GM18868 (cell line): ENCODE data around the gene KMT2A.
"Not testable (repeated sequence)": the region's sequence is repeated elsewhere in the genome, so short reads cannot be mapped to it uniquely, and the experiment has no call there.

Experiments
- ATAC-seq: cut with Tn5 transposase; IDR thresholded peaks from one replicate; pipeline ENCODE4 v1.9.1; 2021; ENCODE audit warnings: mild to moderate bottlenecking, moderate library complexity; ENCODE audit not compliant: unreplicated experiment

The KMT2A gene

DNA sequence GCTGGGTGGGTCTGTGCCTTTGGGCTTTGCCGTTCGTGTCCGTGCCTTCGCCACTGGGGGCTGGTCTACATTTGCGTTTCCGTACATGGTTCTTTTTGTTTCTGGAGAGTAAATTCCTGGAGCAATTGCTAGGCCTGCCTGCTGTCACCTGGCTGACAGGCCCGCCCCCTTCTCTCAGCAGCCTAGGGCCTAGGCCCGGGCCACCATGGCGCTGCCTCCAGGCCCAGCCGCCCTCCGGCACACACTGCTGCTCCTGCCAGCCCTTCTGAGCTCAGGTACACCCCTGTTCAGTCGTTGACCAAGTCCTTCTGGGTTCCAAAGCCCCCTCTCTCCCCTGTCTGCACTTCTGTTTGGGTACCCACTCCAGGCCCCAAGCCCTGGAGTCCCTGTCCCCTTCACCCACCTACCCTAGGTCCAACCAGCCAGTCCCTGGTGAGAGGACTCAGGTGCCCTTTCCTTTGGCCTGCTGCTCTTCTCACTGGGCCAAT lies 95.3 kb downstream of the KMT2A start:
- ATAC-seq, result peak; percentile 16

DNA sequence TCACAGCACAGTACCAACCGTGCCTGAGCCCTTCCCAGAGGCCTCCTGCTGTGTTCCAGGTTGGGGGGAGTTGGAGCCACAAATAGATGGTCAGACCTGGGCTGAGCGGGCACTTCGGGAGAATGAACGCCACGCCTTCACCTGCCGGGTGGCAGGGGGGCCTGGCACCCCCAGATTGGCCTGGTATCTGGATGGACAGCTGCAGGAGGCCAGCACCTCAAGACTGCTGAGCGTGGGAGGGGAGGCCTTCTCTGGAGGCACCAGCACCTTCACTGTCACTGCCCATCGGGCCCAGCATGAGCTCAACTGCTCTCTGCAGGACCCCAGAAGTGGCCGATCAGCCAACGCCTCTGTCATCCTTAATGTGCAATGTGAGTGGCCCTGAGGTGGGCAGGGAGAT lies 95.8 kb downstream of the KMT2A start:
- no peak for ATAC-seq

DNA sequence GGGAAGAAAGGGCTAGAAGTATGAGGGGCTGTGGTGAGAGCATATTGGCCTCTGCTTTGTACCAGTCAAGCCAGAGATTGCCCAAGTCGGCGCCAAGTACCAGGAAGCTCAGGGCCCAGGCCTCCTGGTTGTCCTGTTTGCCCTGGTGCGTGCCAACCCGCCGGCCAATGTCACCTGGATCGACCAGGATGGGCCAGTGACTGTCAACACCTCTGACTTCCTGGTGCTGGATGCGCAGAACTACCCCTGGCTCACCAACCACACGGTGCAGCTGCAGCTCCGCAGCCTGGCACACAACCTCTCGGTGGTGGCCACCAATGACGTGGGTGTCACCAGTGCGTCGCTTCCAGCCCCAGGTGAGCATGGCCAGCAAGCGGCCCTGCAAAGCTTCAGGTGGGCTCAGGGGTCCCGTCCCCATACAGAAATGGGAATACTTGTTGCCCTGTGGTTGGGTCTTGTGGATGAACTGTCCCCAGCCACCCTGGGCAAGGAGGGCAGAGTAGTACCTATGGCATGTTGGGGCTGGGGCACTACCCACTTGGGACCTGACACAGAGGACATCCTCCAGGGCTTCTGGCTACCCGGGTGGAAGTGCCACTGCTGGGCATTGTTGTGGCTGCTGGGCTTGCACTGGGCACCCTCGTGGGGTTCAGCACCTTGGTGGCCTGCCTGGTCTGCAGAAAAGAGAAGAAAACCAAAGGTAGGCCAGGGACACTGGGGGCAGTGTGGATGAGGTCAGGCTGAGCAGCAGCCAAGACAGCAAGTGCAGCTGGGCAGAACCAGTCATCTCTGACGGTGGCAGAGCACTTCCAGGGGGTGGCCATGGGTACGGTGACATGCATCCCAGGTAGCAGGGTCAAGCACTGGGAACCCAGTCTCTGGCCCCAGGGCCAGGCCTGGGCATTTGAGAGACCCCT lies 96.8 kb downstream of the KMT2A start:
- ATAC-seq, result no peak

DNA sequence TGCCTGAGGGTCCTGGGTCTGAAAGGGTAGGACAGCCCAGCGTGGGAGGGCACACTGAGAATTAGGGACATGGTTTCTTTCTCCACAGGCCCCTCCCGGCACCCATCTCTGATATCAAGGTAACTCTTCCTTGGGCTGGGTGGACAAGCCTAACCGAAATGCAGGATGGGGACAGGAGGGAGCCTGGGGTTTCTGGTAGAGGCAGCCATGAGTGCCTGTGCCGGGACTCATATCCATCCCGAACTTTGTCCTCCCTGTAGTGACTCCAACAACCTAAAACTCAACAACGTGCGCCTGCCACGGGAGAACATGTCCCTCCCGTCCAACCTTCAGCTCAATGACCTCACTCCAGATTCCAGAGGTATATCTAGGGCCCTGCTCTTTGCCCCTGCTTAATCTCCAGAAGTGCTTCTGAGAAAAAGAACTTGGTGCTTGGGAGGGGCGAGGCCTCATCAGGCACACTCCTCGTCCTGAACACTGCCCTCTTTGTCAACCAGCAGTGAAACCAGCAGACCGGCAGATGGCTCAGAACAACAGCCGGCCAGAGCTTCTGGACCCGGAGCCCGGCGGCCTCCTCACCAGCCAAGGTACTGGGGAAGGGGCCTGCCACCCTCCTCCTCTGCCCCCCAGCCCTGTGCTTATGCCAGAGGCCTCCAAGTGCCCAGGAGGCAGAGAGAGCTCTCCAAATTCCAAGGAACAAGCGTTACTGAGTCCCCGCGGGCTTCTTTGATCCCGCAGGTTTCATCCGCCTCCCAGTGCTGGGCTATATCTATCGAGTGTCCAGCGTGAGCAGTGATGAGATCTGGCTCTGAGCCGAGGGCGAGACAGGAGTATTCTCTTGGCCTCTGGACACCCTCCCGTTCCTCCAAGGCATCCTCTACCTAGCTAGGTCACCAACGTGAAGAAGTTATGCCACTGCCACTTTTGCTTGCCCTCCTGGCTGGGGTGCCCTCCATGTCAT lies 97.8 kb downstream of the KMT2A start:
- no peak for ATAC-seq

DNA sequence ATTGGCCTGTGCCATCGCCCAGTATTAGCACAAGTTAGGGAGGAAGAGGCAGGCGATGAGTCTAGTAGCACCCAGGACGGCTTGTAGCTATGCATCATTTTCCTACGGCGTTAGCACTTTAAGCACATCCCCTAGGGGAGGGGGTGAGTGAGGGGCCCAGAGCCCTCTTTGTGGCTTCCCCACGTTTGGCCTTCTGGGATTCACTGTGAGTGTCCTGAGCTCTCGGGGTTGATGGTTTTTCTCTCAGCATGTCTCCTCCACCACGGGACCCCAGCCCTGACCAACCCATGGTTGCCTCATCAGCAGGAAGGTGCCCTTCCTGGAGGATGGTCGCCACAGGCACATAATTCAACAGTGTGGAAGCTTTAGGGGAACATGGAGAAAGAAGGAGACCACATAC lies 99.0 kb downstream of the KMT2A start:
- ATAC-seq, result no peak

DNA sequence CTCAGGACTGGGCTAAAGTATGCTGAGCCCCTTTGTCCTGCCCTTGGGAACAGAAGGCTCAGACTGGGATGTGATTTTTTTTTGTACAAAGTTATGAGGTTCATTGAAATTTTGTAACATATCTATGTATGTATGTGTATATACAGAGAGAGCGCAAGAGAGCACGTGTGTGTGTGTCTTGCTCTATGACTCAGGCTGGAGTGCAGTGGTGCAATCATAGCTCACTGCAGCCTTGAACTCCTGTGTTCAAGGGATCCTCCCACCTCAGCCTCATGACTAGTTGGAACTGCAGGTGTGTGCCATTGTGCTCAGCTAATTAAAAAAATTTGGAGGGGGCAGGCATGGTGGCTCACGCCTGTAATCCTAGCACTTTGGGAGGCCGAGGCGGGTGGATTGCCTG lies 100.4 kb downstream of the KMT2A start:
- ATAC-seq, result no peak

DNA sequence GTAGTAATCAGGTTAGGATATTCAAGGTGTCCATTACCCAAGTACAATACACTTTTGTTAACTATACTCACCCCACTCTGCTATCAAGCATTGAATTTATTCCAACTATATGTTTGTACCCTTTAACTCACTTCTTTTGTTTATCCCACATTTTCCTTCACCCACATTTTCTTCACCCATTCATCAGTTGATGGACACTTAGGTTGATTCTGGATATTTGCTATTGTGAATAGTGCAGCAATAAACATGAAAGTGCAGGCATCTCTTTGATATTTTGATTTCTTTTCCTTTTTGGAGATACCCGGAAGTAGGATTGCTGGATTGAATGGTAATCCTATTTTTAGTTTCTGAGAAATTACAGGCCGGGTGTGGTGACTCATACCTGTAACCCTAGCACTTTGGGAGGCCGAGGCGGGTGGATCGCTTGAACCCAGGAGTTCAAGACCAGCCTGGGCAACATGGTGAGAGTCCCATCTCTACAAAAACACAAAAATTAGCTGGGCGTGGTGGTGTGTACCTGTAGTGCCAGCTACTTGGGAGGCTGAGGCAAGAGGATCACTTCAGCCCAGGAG lies 101.2 kb downstream of the KMT2A start:
- ATAC-seq, result no peak

DNA sequence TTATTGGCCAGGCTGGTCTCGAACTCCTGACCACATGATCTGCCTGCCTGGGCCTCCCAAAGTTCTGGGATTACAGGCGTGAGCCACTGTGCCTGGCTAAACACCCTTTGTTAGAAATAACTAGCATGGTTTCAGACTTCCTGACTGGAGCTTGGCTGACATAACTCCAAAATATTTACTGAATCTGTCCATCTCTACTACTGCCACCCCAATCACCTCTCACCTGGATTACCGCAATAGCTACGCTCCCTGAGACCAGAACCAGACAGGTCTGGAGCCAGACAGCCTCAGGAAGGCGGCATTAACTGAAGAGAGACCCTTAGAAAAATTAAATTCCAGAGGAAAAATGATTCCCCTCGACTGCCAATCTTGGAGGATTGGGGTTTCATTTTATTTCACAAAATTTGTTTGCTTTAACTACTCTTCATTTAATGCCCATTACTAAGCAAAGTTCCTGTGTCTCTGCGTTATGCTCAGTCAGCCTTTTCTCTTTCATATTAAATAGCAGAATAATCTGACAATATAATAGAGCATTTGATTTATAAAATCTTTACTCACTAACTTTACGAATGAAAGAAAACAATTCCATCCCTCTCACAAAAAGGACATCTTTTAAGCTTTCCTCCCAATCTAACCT lies 107.8 kb downstream of the KMT2A start:
- ATAC-seq, result no peak

DNA sequence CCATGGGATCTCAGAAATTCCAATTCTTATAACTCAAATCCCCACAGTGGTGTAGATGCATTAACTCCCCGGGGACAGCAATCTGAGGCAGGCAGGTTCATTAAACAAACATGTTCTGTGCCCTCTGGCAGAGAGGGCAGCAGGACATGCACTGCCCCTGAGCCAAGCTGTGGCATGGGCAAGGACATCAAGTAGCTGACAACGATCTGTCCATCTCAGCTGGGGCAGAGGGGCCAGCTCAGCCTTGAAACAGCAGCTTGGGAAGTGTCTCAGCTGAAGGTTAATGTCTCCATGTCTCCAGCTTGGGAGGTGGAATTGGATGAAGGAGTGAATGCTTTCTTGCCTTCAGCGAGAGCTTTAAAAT lies 108.3 kb downstream of the KMT2A start:
- no peak for ATAC-seq

DNA sequence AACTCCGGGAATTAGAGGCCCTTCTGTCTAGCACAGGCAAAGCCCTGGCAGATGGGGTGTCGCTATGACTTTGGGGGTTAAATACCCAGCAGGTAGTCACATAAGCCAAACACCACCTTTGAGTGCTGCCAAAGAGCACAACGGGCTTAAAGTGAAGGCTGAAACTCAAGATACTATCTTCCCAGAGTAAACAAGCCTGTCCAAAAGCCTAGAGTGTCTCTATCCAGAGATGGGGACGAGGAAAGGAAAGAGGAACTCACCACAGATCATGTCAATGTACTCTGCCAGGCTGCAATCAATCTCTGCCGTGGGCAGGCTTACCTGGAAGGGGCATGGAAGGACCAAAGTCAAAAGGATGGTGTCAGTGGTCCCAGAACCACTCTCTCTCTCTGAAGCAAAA lies 109.2 kb downstream of the KMT2A start:
- no peak for ATAC-seq

DNA sequence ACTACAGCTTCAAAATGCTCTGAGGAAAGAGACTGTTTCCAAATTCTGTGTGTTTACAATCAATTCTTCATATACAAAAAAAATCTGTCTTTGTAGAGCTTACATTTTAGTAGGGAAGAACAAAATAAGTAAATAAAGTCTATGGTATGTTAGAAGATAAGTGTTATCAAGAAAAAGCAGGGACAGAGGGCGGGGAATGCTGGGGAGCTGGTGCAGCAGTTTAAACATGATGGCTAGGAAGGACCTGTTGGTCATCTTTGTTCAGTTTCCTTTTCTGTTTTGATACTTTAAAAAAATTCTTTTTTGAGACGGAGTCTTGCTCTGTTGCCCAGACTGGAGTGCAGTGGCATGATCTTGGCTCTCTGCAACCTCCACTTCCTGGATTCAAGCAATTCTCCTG lies 110.8 kb downstream of the KMT2A start:
- no peak for ATAC-seq

DNA sequence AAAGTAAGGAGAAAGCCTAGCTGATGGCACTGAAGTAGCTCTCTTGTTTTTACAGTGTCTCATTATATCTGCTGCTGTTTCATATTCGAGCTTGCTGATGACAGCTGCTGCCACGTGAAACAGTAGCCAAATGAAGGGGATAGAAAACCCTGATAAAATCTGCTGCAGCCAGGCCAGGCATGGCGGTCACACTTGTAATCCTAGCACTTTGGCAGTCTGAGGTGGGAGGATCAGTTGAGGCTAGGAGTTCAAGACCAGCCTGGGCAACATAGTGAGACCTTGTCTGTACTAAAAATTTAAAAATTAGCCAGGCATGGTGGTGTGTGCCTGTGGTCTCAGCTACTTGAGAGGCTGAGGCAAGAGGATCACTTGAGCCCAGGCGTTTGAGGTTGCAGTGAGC lies 116.0 kb downstream of the KMT2A start:
- ATAC-seq, result no peak

DNA sequence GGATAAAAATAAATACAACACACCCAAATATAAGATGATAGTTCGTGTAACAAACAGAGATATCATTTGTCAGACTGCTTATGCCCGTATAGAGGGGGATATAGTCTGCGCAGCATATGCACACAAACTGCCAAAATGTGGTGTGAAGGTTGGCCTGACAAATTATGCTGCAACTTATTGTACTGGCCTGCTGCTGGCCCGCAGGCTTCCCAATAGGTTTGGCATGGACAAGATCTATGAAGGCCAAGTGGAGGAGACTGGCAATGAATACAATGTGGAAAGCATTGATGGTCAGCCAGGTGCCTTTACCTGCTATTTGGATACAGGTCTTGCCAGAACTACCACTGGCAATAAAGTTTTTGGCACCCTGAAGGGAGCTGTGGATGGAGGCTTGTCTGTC lies 124.5 kb downstream of the KMT2A start:
- ATAC-seq, result no peak

DNA sequence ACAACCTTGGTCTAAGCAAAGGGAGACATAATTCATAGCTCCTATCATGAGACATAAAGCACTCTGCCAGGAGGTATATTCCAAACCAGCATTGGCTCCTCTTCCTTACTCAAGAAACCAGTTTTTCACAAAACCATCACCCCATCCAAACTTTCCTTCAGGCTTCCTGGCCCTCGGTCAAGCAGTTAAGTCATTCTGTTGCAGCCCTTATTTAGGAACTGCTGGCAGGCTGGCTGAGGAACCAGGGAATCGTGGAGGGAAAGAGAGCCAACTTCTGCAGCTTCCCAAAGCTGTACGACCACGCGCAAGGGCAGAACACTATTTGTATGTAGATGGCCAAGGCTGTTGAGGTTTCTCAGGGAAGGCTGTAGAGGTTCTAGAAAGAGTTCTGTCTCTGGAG lies 128.8 kb downstream of the KMT2A start:
- ATAC-seq, result no peak

DNA sequence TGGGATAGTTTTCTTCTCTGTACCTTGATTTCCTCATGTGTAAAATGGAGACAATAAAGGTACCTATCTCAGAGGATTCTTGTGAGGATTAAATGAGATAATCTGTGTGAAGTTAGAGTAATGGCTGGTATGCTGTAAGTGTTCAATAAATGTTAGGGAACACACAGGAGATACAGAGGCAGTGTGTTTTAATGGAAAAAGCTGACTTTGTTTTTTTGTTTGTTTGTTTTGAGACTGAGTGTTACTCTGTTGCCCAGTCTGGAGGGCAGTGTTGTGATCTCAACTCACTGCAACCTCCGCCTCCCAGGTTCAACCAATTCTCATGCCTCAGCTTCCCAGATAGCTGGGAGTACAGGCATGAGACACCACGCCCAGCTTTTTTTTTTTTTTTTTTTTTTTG lies 133.4 kb downstream of the KMT2A start:
- no peak for ATAC-seq

DNA sequence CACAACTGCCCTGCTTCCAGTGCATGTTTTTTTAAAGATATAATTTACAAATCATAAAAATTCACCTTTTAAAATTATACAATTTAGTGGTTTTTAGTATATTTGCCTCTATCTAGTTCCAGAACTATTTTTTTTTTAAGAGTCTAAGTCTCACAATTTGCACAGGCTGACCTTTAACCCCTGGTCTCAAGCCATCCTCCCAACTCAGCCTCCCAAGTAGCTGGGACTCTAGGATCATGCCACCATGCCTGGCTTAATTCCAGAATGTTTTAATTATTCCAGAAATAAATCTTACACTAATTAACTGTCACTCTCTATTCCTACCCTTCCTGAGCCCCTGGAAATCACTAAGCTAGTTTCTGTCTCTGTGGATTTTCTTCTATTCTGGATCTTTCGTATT lies 134.5 kb downstream of the KMT2A start:
- no peak for ATAC-seq

DNA sequence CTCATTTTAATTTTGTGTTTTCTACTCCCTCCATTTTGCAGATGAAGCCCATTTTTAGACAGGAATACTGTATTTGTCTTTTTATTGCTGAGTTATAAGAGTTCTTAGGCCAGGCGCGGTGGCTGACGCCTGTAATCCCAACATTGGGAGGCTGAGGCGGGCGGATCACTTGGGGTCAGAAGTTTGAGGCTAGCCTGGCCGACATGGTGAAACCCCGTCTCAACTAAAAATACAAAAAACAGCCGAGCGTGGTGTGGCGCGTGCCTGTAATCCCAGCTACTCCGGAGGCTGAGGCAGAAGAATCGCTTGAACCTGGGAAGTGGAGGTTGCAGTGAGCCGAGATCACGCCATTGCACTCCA lies 135.4 kb downstream of the KMT2A start:
- ATAC-seq, result not testable (repeated sequence)

DNA sequence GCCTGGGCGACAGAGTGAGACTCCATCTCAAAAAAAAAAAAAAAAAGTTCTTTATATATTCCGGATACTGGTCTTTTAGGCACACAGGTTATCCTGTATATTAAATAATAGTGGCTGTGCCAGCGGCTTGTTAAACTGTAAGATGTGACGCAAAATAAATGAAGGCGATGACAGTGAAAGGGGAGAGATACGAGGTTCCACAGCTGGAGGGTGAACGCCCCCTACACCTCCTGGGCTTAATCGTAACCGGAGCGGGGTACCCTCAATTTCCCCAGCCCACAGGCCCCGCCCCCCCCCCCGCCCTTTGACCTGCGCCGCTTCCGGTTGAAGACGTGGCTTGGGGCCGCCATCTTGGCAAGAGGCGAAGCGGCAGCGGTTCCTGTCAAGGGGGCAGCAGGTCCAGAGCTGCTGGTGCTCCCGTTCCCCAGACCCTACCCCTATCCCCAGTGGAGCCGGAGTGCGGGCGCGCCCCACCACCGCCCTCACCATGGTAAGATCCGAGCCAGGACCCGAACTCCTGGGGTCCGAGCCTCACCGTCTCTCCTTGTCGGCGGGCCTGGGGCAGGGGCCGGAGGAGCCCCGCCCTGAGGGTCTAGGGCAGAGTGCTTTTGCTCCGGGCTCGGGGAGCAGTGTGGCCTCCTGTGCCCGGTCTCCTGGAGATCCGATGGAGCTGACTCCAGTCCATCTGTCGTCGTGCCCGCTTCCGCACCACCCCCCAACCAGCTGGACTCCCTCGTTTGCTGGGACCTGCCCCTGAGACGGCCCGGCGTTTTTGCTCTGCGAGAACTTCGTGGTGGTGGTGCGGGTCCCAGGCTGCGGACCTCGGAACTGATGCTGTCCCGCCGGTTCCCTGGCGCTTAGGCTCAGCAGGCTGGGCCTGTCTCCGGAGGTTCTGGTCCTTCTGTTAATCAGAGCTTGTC lies 136.0 kb downstream of the KMT2A start, which contains the start of gene ARCN1:
Gene ARCN1 (plus strand): TSS at position 349 of the 920 bp plus-strand sequence. CDS start 139 bp downstream, at position 488.
- peak; percentile 74 for ATAC-seq

DNA sequence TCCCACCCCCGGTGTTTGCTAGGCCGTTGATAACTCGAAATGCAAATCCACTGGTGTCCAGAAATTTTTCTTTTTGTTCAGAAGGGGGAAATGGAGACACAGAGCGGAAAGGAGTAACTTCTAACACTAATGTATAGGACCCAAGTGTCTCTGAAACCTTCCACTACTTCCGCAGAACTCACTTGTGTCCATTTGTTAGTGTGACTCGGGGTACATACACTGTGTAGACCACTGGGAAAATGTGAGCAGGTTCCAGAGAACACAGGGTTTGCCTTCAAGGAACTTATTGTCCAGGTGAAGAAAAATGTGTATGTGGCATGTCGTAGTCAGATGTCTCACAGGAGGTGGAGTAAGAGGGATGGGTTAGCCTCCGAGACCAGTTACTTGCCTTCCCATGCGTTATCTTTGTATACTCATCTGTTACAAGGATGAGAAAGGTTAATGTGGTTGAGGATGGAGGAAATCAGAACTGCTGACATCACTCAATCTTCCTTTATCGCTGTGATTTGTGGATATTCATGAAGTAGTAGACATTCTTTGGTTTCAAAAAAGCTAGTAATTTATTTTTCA lies 136.8 kb downstream of the KMT2A start:
- peak; percentile 14 for ATAC-seq
